ENCODE data around the gene DTL. TPM values are rescaled to one million over a fixed set of nuclear protein-coding genes. Genes with fewer than 3 reads are reported as not detected.

DTL gene
- total RNA-seq, 1 donor from 2014 or later: 5.1 TPM

GRCh38 chr1:212091438-212092121 is 56.0 kb downstream of the DTL start:
- Histone ChIP-seq H3K27me3 (ENCODE audit: control insufficient read depth, insufficient read depth, low read length) (no peaks in the 10 kb centered on the region), H3K4me3 (ENCODE audit: low read depth, low read length) (no peak overlapping the region), H3K36me3 (ENCODE audit: control insufficient read depth, insufficient read depth, low read length) (no peaks in the 10 kb centered on the region)
- DNase-seq (ENCODE audit: low read depth): no peak
- TF ChIP-seq CTCF (IDR thresholded peaks at IDR 0.05; ENCODE audit: insufficient read depth, low read length, poor library complexity, severe bottlenecking): no peak

DNA sequence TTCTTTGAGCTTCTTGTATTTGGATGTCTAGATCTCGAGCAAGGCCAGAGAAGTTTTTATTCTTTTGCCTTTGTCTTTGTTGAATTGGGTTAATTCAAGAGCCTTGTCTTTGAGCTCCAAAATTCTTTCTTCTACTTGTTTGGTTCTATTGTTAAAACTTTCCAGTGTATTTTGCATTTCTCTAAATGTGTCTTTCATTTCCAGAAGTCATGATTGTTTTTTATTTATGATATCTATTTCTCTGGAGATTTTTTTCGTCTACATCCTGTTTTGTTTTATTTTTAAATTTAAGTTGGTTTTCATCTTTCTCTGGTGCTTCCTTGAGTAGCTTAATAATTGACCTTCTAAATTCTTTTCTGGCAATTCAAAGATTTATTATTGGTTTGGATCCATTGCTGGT is 61.8 kb downstream of the DTL start:
- Histone ChIP-seq H3K27me3 (ENCODE audit: control insufficient read depth, insufficient read depth, low read length) (no peaks in the 10 kb centered on the region), H3K36me3 (ENCODE audit: control insufficient read depth, insufficient read depth, low read length) (no peaks in the 10 kb centered on the region), H3K4me3 (ENCODE audit: low read depth, low read length) (no peak overlapping the region)
- TF ChIP-seq CTCF (IDR thresholded peaks at IDR 0.05; ENCODE audit: insufficient read depth, low read length, poor library complexity, severe bottlenecking): no peak
- DNase-seq (ENCODE audit: low read depth): no peak

GRCh38 chr1:212098310-212098709 is 62.8 kb downstream of the DTL start:
- DNase-seq (ENCODE audit: low read depth): no peak
- no peaks in the 10 kb centered on the region for H3K36me3 ChIP-seq (ENCODE audit: control insufficient read depth, insufficient read depth, low read length)
- TF ChIP-seq CTCF (IDR thresholded peaks at IDR 0.05; ENCODE audit: insufficient read depth, low read length, poor library complexity, severe bottlenecking): no peak
- no peaks in the 10 kb centered on the region for H3K27me3 ChIP-seq (ENCODE audit: control insufficient read depth, insufficient read depth, low read length)
- no peak overlapping the region for H3K4me3 ChIP-seq (ENCODE audit: low read depth, low read length)

DNA sequence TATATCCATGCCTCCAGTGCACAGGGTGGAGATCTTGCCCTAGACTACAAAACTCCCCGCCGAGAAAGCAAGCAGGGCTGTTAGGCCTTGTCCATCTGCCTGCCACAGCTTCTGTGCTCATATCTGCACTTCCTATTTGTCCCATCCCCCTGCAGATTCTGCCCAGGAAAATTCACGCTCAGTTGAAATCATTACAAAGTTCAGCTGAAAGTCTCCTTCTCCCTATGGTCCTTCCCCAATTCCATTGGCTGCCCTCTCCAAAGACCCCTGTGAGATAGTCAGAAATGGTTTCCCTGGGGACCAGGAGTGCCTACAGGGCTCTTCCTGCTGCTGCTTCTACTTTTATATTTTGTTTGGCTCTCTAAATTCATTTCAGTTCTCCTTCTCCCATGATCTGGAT is 63.2 kb downstream of the DTL start:
- H3K27me3 ChIP-seq (ENCODE audit: control insufficient read depth, insufficient read depth, low read length): no peaks in the 10 kb centered on the region
- no peaks in the 10 kb centered on the region for H3K36me3 ChIP-seq (ENCODE audit: control insufficient read depth, insufficient read depth, low read length)
- no peak for DNase-seq (ENCODE audit: low read depth)
- TF ChIP-seq CTCF (IDR thresholded peaks at IDR 0.05; ENCODE audit: insufficient read depth, low read length, poor library complexity, severe bottlenecking): no peak
- H3K4me3 ChIP-seq (ENCODE audit: low read depth, low read length): no peak overlapping the region

DNA sequence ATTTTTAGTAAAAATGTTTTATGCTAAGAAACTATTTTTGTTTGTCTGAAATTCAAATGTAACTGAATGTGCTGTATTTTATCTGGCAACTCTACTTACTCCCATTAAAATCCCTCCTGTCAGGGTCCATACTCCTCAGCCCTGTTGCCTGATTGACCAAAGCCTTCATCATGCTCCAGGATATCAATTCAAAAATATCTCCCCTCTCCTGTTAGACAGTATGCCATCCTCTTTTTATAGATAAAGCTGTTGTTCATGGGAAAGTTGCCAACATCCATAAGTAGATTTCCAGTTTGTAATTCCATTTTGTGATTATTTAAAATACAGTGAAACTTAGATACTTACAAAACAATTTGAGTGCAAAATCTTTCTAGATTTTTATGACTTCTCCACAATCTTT is 65.7 kb downstream of the DTL start:
- DNase-seq (ENCODE audit: low read depth): no peak
- Histone ChIP-seq H3K4me3 (ENCODE audit: low read depth, low read length) (no peak overlapping the region), H3K36me3 (ENCODE audit: control insufficient read depth, insufficient read depth, low read length) (no peaks in the 10 kb centered on the region), H3K27me3 (ENCODE audit: control insufficient read depth, insufficient read depth, low read length) (no peaks in the 10 kb centered on the region)
- no peak for TF ChIP-seq CTCF (IDR thresholded peaks at IDR 0.05; ENCODE audit: insufficient read depth, low read length, poor library complexity, severe bottlenecking)

GRCh38 chr1:212101735-212102134 is 66.2 kb downstream of the DTL start:
- H3K4me3 ChIP-seq (ENCODE audit: low read depth, low read length): no peak overlapping the region
- DNase-seq (ENCODE audit: low read depth): no peak
- TF ChIP-seq CTCF (IDR thresholded peaks at IDR 0.05; ENCODE audit: insufficient read depth, low read length, poor library complexity, severe bottlenecking): no peak
- H3K27me3 ChIP-seq (ENCODE audit: control insufficient read depth, insufficient read depth, low read length): no peaks in the 10 kb centered on the region
- no peaks in the 10 kb centered on the region for H3K36me3 ChIP-seq (ENCODE audit: control insufficient read depth, insufficient read depth, low read length)

Data from kidney epithelial cell (primary cell).